ENCODE results near the gene PRR33.

GRCh38 chr11:1847926-1848639 lies 43.6 kb downstream of the PRR33 start:
- TF ChIP-seq CTCF (IDR thresholded peaks at IDR 0.05) (no peak), POLR2A (IDR thresholded peaks at IDR 0.05) (no peak)

Measured in right lobe of liver (tissue), 4 donors.